Measurements from ENCODE around the gene CCDC69. TPM values are rescaled to one million over a fixed set of nuclear protein-coding genes. Genes with fewer than 3 reads are reported as not detected.

CCDC69 gene
- total RNA-seq, 6 experiments from 2014 or later, result 11.8 to 30.9 (median 22.9) TPM

GRCh38 chr5:151213803-151214613 is 9.9 kb downstream of the CCDC69 start:
- TF ChIP-seq, protein P1, sequence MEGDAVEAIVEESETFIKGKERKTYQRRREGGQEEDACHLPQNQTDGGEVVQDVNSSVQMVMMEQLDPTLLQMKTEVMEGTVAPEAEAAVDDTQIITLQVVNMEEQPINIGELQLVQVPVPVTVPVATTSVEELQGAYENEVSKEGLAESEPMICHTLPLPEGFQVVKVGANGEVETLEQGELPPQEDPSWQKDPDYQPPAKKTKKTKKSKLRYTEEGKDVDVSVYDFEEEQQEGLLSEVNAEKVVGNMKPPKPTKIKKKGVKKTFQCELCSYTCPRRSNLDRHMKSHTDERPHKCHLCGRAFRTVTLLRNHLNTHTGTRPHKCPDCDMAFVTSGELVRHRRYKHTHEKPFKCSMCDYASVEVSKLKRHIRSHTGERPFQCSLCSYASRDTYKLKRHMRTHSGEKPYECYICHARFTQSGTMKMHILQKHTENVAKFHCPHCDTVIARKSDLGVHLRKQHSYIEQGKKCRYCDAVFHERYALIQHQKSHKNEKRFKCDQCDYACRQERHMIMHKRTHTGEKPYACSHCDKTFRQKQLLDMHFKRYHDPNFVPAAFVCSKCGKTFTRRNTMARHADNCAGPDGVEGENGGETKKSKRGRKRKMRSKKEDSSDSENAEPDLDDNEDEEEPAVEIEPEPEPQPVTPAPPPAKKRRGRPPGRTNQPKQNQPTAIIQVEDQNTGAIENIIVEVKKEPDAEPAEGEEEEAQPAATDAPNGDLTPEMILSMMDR (IDR thresholded peaks at IDR 0.05), result no peak
- peak; percentile 29 for TF ChIP-seq POLR2A (IDR thresholded peaks at IDR 0.05)
- ATAC-seq, result peak; percentile 77 to 89 (median 84)
- 43% methylated on average over 4 of the region's 9 CpGs for WGBS (ENCODE audit: insufficient coverage, low coverage, low lambda C conversion rate, missing lambda C conversion rate)
- Histone ChIP-seq H3K27ac (peak overlapping the region; percentile 34 to 75 (median 65)), H3K9me3 (no peaks in the 10 kb centered on the region), H3K27me3 (no peaks in the 10 kb centered on the region), H3K4me1 (peaks cover 0 to 31% (median 3%) of the 10 kb centered on the region in 4 donors), H3K36me3 (no peaks in the 10 kb centered on the region), H3K4me3 (no peak overlapping the region)
- intact Hi-C loops (cut with DNase I), result no loop called here
- peak; percentile 71 to 81 (median 76) for DNase-seq

DNA sequence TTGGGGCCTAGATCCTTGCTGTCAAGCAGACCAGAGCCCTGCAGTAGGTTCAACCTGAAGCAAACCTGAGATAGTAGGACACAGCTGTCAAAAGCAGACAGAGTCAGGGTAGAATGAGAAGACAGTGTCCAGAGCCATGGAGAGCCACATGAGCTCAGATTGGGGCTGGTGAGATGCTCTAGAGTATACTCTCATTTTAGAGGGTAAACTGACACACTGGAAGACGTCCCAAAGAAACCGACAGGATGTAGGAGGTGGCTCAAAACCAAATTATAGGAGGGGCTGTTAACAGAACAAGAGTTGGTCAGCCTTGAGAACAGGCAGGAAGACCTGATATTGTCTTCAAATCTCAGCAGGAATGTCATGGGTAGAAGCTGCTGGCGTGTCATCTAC is 11.5 kb downstream of the CCDC69 start:
- peak in 1 of 3 donors; percentile 20 for DNase-seq
- WGBS (ENCODE audit: insufficient coverage, low coverage, low lambda C conversion rate, missing lambda C conversion rate), result 55% methylated on average over 2 of the region's 3 CpGs

GRCh38 chr5:151208481-151208914 is 15.4 kb downstream of the CCDC69 start:
- Histone ChIP-seq H3K36me3 (no peaks in the 10 kb centered on the region), H3K27me3 (no peaks in the 10 kb centered on the region), H3K4me1 (peaks cover 0 to 34% (median 8%) of the 10 kb centered on the region in 4 donors), H3K27ac (peak overlapping the region; percentile 33 to 66 (median 39)), H3K9me3 (no peaks in the 10 kb centered on the region), H3K4me3 (no peak overlapping the region)
- intact Hi-C loops (cut with DNase I), result no loop called here
- DNase-seq (peak in 1 of 3 donors; percentile 50), ATAC-seq (peak; percentile 44 to 63 (median 48))
- TF ChIP-seq, protein P1 (IDR thresholded peaks at IDR 0.05), result no peak
- no peak for TF ChIP-seq POLR2A (IDR thresholded peaks at IDR 0.05)
- 0% methylated on average over 1 of the region's 5 CpGs for WGBS (ENCODE audit: insufficient coverage, low coverage, low lambda C conversion rate, missing lambda C conversion rate)

More for the DNA sequence above, 11.5 kb downstream of the CCDC69 start:
- TF ChIP-seq, protein P1 (IDR thresholded peaks at IDR 0.05), result no peak
- no peak for TF ChIP-seq POLR2A (IDR thresholded peaks at IDR 0.05)
- intact Hi-C loops (cut with DNase I), result no loop called here
- Histone ChIP-seq H3K27me3 (no peaks in the 10 kb centered on the region), H3K36me3 (no peaks in the 10 kb centered on the region), H3K4me3 (no peak overlapping the region), H3K27ac (no peak overlapping the region), H3K9me3 (no peaks in the 10 kb centered on the region), H3K4me1 (peaks cover 0 to 42% (median 8%) of the 10 kb centered on the region in 4 donors)
- ATAC-seq, result no peak

GRCh38 chr5:151205411-151205810 is 18.5 kb downstream of the CCDC69 start:
- intact Hi-C loops (cut with DNase I), result no loop called here
- no peak for TF ChIP-seq POLR2A (IDR thresholded peaks at IDR 0.05)
- TF ChIP-seq, protein P1 (IDR thresholded peaks at IDR 0.05), result no peak
- 90% methylated on average over 4 of the region's 10 CpGs for whole genome bisulfite sequencing (ENCODE audit: insufficient coverage, low coverage, low lambda C conversion rate, missing lambda C conversion rate)
- Histone ChIP-seq H3K9me3 (no peaks in the 10 kb centered on the region), H3K27me3 (no peaks in the 10 kb centered on the region), H3K27ac (no peak overlapping the region), H3K4me1 (peaks cover 0 to 21% (median 8%) of the 10 kb centered on the region in 4 donors), H3K4me3 (no peak overlapping the region), H3K36me3 (peaks cover 0 to 2% (median 0%) of the 10 kb centered on the region in 4 donors)
- DNase-seq, result peak in 1 of 3 donors; percentile 38
- no peak for ATAC-seq
